ENCODE results near the gene VAT1L. TPM values are rescaled to one million over a fixed set of nuclear protein-coding genes. Genes with fewer than 3 reads are reported as not detected.
"Not testable (repeated sequence)": the region's sequence is repeated elsewhere in the genome, so short reads cannot be mapped to it uniquely, and the experiment has no call there.

VAT1L gene
- total and polyA plus RNA-seq, 2 donors (not counting 1 experiment from before 2014, with no cell fraction given): not detected

GRCh38 chr16:77945126-77945525 lies 156.8 kb downstream of the VAT1L start:
- no peak for DNase-seq
- H3K4me1 ChIP-seq (ENCODE audit: control insufficient read depth in 2 of 2, insufficient read depth in 2 of 2, low read length in 2 of 2): no peaks in the 10 kb centered on the region
- no peaks in the 10 kb centered on the region for H3K9me3 ChIP-seq (ENCODE audit: control extremely low read depth in 1 of 3, control insufficient read depth in 2 of 3, insufficient read depth in 1 of 3, low read length in 2 of 3)
- H3K36me3 ChIP-seq (replicated peaks in 1 of 2; ENCODE audit: control extremely low read depth in 1 of 2, control insufficient read depth in 1 of 2, extremely low read depth in 1 of 2, insufficient read depth in 2 of 2, low read length in 1 of 2): no peaks in the 10 kb centered on the region
- Mint-ChIP-seq H3K9me3 (ENCODE audit: insufficient read depth) (peaks cover 4% of the 10 kb centered on the region), H3K27ac (no peak overlapping the region), H3K4me1 (no peaks in the 10 kb centered on the region), H3K4me3 (no peak overlapping the region), H3K27me3 (peaks cover 15% of the 10 kb centered on the region)
- CTCF ChIA-PET: no interaction called here
- H3K4me3 ChIP-seq (ENCODE audit: control extremely low read depth in 1 of 5, extremely low read depth in 1 of 5, insufficient read depth in 1 of 5, low read depth in 2 of 5, low read length in 4 of 5): no peak overlapping the region
- H4K20me1 ChIP-seq (ENCODE audit: control insufficient read depth, insufficient read depth, low read length, poor library complexity, severe bottlenecking): no peaks in the 10 kb centered on the region
- no peak overlapping the region for H2AFZ ChIP-seq (ENCODE audit: insufficient read depth, low read depth, low read length, poor library complexity, severe bottlenecking)
- peaks cover 0 to 4% (median 0%) of the 10 kb centered on the region in 4 experiments for H3K27me3 ChIP-seq (replicated peaks in 1 of 4; ENCODE audit: control extremely low read depth in 1 of 4, control insufficient read depth in 3 of 4, insufficient read depth in 4 of 4, low read length in 3 of 4)
- POLR2A ChIA-PET: no interaction called here
- ATAC-seq (ENCODE audit: low read depth): no peak
- H3K4me2 ChIP-seq (replicated peaks; ENCODE audit: low read depth, low read length, poor library complexity, severe bottlenecking): no peak overlapping the region
- H3K9ac ChIP-seq (ENCODE audit: low read length): no peak overlapping the region
- TF ChIP-seq EZH2 (IDR thresholded peaks at IDR 0.05; ENCODE audit: borderline replicate concordance, insufficient read depth, low read depth, low read length, poor library complexity, severe bottlenecking) (no peak), CTCF (IDR thresholded peaks at IDR 0.05) (no peak)
- H3K79me2 ChIP-seq (ENCODE audit: control insufficient read depth, insufficient read depth, low read length): no peaks in the 10 kb centered on the region
- no peak overlapping the region for H3K27ac ChIP-seq (ENCODE audit: low read length in 2 of 2)
- intact Hi-C loops (cut with micrococcal nuclease): no loop called here
- WGBS (ENCODE audit: insufficient coverage): 57% methylated on average over 1 of the region's 4 CpGs

- Mint-ChIP-seq H3K27ac (no peak overlapping the region), H3K9me3 (ENCODE audit: insufficient read depth) (peaks cover 4% of the 10 kb centered on the region), H3K4me1 (no peaks in the 10 kb centered on the region), H3K27me3 (peaks cover 18% of the 10 kb centered on the region), H3K4me3 (no peak overlapping the region)
- H4K20me1 ChIP-seq (ENCODE audit: control insufficient read depth, insufficient read depth, low read length, poor library complexity, severe bottlenecking): no peaks in the 10 kb centered on the region
- no peak overlapping the region for H3K4me3 ChIP-seq (ENCODE audit: control extremely low read depth in 1 of 5, extremely low read depth in 1 of 5, insufficient read depth in 1 of 5, low read depth in 2 of 5, low read length in 4 of 5)
- ChIA-PET POLR2A (no interaction called here), CTCF (no interaction called here)
- WGBS (ENCODE audit: insufficient coverage): no CpG with 5 or more reads among the region's 4 CpGs
- H3K36me3 ChIP-seq (replicated peaks in 1 of 2; ENCODE audit: control extremely low read depth in 1 of 2, control insufficient read depth in 1 of 2, extremely low read depth in 1 of 2, insufficient read depth in 2 of 2, low read length in 1 of 2): no peaks in the 10 kb centered on the region
- no peak for TF ChIP-seq EZH2 (IDR thresholded peaks at IDR 0.05; ENCODE audit: borderline replicate concordance, insufficient read depth, low read depth, low read length, poor library complexity, severe bottlenecking)
- TF ChIP-seq CTCF (IDR thresholded peaks at IDR 0.05): no peak
- H3K27ac ChIP-seq (ENCODE audit: low read length in 2 of 2): no peak overlapping the region
- H2AFZ ChIP-seq (ENCODE audit: insufficient read depth, low read depth, low read length, poor library complexity, severe bottlenecking): no peak overlapping the region
- H3K79me2 ChIP-seq (ENCODE audit: control insufficient read depth, insufficient read depth, low read length): no peaks in the 10 kb centered on the region
- no peak for DNase-seq
- H3K4me1 ChIP-seq (ENCODE audit: control insufficient read depth in 2 of 2, insufficient read depth in 2 of 2, low read length in 2 of 2): no peaks in the 10 kb centered on the region
- H3K9me3 ChIP-seq (ENCODE audit: control extremely low read depth in 1 of 3, control insufficient read depth in 2 of 3, insufficient read depth in 1 of 3, low read length in 2 of 3): no peaks in the 10 kb centered on the region
- H3K27me3 ChIP-seq (replicated peaks in 1 of 4; ENCODE audit: control extremely low read depth in 1 of 4, control insufficient read depth in 3 of 4, insufficient read depth in 4 of 4, low read length in 3 of 4): peaks cover 0 to 4% (median 0%) of the 10 kb centered on the region in 4 experiments
- no peak for ATAC-seq (ENCODE audit: low read depth)
- intact Hi-C loops (cut with micrococcal nuclease): no loop called here
- no peak overlapping the region for H3K4me2 ChIP-seq (replicated peaks; ENCODE audit: low read depth, low read length, poor library complexity, severe bottlenecking)
- no peak overlapping the region for H3K9ac ChIP-seq (ENCODE audit: low read length)
These were observed 158.5 kb downstream of the VAT1L start for GRCh38 chr16:77946823-77947222.

DNA sequence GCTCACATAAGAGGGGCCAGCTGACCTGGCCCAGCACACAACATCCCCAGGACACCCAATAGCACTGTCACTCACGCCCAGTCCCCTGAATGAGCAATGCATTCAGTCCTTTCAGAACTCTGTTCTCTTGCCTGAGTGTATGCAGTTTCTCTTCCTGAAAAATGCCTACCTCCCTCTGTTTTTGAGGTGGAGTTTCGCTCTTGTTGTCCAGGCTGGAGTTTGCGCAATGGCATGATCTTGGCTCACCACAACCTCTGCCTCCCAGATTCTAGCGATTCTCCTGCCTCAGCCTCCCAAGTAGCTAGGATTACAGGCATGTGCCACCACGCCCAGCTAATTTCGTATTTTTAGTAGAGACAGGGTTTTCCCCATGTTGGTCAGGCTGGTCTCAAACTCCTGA lies 159.2 kb downstream of the VAT1L start:
- WGBS (ENCODE audit: insufficient coverage): 80% methylated on average over 6 of the region's 6 CpGs
- H3K4me1 Mint-ChIP-seq; H3K4me3 Mint-ChIP-seq; H3K27ac ChIP-seq (ENCODE audit: low read length in 2 of 2); H2AFZ ChIP-seq (ENCODE audit: insufficient read depth, low read depth, low read length, poor library complexity, severe bottlenecking); H3K4me2 ChIP-seq (replicated peaks; ENCODE audit: low read depth, low read length, poor library complexity, severe bottlenecking); DNase-seq; intact Hi-C loops (cut with micrococcal nuclease); H3K4me1 ChIP-seq (ENCODE audit: control insufficient read depth in 2 of 2, insufficient read depth in 2 of 2, low read length in 2 of 2); H3K79me2 ChIP-seq (ENCODE audit: control insufficient read depth, insufficient read depth, low read length); POLR2A ChIA-PET; ATAC-seq (ENCODE audit: low read depth); H3K9me3 Mint-ChIP-seq (ENCODE audit: insufficient read depth); H3K9me3 ChIP-seq (ENCODE audit: control extremely low read depth in 1 of 3, control insufficient read depth in 2 of 3, insufficient read depth in 1 of 3, low read length in 2 of 3); H4K20me1 ChIP-seq (ENCODE audit: control insufficient read depth, insufficient read depth, low read length, poor library complexity, severe bottlenecking); H3K9ac ChIP-seq (ENCODE audit: low read length); H3K27ac Mint-ChIP-seq; H3K27me3 ChIP-seq (replicated peaks in 1 of 4; ENCODE audit: control extremely low read depth in 1 of 4, control insufficient read depth in 3 of 4, insufficient read depth in 4 of 4, low read length in 3 of 4); H3K4me3 ChIP-seq (ENCODE audit: control extremely low read depth in 1 of 5, extremely low read depth in 1 of 5, insufficient read depth in 1 of 5, low read depth in 2 of 5, low read length in 4 of 5); H3K36me3 ChIP-seq (replicated peaks in 1 of 2; ENCODE audit: control extremely low read depth in 1 of 2, control insufficient read depth in 1 of 2, extremely low read depth in 1 of 2, insufficient read depth in 2 of 2, low read length in 1 of 2): not testable (repeated sequence)
- CTCF ChIA-PET: interaction anchor here (1.6 kb wide), 1 partner anchor 15 kb away, joined by 3 read pairs; no protein-coding TSS in a partner anchor
- peaks cover 18% of the 10 kb centered on the region for H3K27me3 Mint-ChIP-seq

All from B cell (primary cell).